Head of caudate nucleus (tissue), 42 donors: ENCODE data around the gene PPP1R2.

Source experiments
- DNase-seq, 42 donors: peaks; one replicate each; pipeline versions ENCODE4 v3.0.0 to v3.0.0-alpha.2; 2020 to 2021; ENCODE audit warnings: mixed read lengths in 7 of 42
- intact Hi-C: fragments of 100-400 bp; cut with DNase I; formaldehyde crosslinking; loops from one replicate; pipeline ENCODE4 v1.15.0; 2022

PPP1R2 gene

GRCh38 chr3:195570344-195570743 is 27.2 kb upstream of the PPP1R2 start:
- no peak for DNase-seq
- intact Hi-C loops, result no loop called here

- intact Hi-C loops, result no loop called here
- no peak for DNase-seq
Measured at GRCh38 chr3:195568630-195569029, 25.5 kb upstream of the PPP1R2 start.

- DNase-seq, result no peak
- intact Hi-C loops, result no loop called here
Measured at GRCh38 chr3:195566797-195567196, 23.7 kb upstream of the PPP1R2 start.

DNA sequence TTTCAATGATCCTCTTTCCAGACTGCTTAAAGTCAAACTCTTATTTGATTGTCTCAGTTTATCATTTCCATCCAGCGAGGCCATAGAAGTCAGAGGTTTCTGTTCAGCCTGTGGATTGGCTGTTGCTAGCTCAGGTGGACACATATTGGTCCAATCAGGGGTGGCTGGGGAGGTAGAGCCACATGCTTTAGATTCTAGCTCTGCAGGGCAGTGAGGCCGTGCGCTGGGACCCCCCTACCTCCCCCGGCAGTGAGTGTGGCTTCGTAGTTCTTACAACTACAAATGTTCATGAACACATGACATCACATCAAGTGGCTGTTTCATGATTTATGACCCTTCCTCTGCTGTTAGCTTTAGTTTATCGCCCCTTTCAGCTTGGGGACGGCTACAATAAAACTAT is 22.6 kb upstream of the PPP1R2 start:
- DNase-seq, result peak in 4 of 42 donors; percentile 27 to 60 (median 49)
- intact Hi-C loops, result no loop called here

- intact Hi-C loops, result no loop called here
- no peak for DNase-seq
Measured at GRCh38 chr3:195563317-195563716, 20.2 kb upstream of the PPP1R2 start.

DNA sequence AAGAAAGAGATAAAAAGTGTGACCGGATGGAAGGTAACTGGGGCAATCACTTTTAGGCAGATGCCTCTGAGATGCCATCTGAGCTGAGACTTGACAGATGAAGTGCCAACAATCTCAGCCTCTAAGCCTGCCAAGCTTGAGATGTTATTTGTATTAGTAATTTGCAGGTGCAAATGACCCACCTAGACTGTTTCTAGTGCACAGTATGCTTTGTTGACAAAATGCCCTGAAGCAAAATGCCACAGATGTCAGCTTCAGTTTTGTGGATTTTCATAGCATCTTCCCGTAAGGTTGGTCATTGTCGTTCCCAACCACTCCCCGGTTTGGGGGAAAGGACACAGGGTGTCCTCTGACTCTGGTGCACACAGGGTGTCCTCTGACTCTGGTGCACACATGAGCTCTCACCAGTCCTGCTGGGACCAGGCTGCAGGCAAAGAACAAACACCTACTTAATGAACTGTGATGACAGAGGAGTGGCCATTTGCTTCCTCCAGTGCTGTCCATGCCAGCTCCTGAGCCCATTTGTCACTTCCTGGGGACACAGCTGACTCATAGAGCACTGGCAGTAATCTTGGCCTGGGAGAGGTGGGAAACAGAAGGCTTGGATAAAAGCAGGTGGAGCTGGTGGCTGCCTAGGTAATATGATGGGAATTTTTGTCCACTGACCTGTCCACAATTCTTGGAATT is 16.7 kb upstream of the PPP1R2 start:
- intact Hi-C loops, result no loop called here
- DNase-seq, result peak in 1 of 42 donors; percentile 8

GRCh38 chr3:195558602-195559001 is 15.5 kb upstream of the PPP1R2 start:
- DNase-seq, result peak in 3 of 42 donors; percentile 19 to 51 (median 48)
- intact Hi-C loops, result no loop called here

GRCh38 chr3:195557322-195557721 is 14.2 kb upstream of the PPP1R2 start:
- no peak for DNase-seq
- intact Hi-C loops, result no loop called here

DNA sequence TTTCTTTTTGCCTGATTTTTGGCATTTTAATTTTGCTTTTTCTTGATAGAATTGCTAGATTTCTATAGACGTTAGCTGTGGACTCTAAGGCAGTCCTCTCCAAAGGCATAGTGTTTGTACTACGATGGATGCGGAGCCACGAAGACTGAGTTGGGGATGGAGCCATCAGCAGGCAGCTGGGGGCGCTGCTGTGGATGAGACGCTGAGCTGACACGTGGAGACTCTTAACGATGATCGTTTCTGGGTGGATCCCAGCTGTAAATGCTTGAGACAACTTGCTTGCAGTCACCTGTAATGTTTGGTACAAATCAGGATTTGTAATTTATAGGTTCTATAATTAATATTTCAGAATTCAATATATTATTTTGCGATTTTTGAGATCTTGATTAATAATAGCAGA is 13.3 kb upstream of the PPP1R2 start:
- intact Hi-C loops, result no loop called here
- DNase-seq, result peak in 41 of 42 donors; percentile 43 to 85 (median 67)

- intact Hi-C loops, result no loop called here
- peak in 1 of 42 donors; percentile 14 for DNase-seq
Measured at GRCh38 chr3:195555110-195555509, 12.0 kb upstream of the PPP1R2 start.

- intact Hi-C loops, result no loop called here
- peak in 1 of 42 donors; percentile 6 for DNase-seq
Measured at GRCh38 chr3:195554458-195554857, 11.3 kb upstream of the PPP1R2 start.

DNA sequence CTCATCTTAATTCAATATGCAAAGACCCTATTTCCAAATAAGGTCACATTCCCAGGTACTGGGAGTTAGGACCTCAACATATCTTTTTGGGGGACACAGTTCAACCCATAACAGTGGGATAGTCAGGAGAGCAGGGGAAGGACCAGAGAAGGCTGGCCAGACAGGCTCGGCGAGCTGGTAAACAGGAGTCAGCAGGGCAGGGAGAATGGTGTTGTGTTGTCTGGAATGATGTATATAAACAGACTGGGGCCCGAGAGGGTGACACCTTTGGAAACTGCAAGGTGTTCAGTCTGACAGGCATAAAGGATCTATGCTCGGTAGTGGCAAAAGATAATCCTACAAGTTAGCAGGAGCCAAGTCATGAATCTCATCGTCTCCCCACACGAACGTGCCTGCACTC is 10.1 kb upstream of the PPP1R2 start:
- DNase-seq, result peak in 1 of 42 donors; percentile 13
- intact Hi-C loops, result no loop called here

- intact Hi-C loops, result no loop called here
- DNase-seq, result peak in 18 of 42 donors; percentile 23 to 66 (median 44)
Measured at GRCh38 chr3:195551381-195551978, 8.4 kb upstream of the PPP1R2 start.

DNA sequence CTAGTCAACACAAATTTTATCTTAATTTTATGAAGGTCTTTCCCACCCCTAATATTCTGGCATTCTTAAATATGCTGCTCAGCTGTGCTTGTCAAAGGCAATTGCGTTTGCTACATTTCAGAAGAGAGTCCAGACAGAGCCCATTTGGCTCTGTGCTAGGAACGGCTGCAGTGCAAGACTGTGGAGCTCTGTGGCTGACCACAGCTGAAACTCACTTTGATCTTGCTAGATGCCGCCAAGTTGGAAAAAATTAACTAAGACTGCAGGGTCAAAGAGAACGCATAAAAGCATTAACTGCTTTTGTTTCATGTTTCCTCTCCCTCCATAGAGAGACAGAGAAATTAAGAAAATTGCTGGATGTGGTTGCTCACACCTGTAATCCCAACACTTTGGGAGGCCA is 7.6 kb upstream of the PPP1R2 start:
- intact Hi-C loops, result no loop called here
- DNase-seq, result peak in 1 of 42 donors; percentile 12

DNA sequence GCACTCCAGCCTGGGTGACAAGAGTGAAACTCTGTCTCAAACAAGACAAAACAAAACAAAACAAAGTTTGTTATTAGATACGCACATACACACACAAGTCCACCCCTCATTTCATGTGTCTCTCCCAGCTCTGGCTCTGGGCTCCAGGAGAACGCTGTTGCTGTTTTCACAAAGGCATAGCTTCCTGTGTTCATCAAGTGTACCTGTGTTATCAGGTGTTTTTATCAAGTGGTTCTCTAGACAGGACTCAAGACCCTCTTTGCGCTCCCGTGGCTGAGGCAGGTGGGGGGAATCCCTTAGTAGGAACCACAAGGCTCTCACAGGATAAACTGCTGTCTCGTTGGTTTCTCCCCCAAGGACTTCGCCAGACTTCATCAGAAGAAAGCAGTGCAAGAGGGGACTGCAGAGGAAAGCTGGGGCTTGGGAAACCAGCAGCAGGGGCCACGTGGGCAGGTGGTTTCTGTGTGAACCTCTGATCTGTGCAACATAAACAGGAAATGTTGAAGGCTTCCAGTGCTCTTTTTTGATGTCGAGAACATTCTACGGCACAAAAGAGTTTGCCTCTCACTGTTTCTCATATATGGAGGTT is 6.9 kb upstream of the PPP1R2 start:
- intact Hi-C loops, result loop anchor here (10.0 kb wide), 1 partner anchor 105 kb away; the partner anchor contains the start of gene ACAP2

GRCh38 chr3:195548987-195549386 is 5.9 kb upstream of the PPP1R2 start:
- DNase-seq, result no peak
- intact Hi-C loops, result loop anchor here (10.0 kb wide), 1 partner anchor 104 kb away; the partner anchor contains the start of gene ACAP2

More for the DNA sequence above, 6.9 kb upstream of the PPP1R2 start:
- DNase-seq, result peak in 2 of 42 donors; percentile 11 to 21

- intact Hi-C loops, result loop anchor here (10.0 kb wide), 1 partner anchor 104 kb away; the partner anchor contains the start of gene ACAP2
- no peak for DNase-seq
Measured at GRCh38 chr3:195548501-195548900, 5.4 kb upstream of the PPP1R2 start.

- DNase-seq, result no peak
- intact Hi-C loops, result loop anchor here (10.0 kb wide), 1 partner anchor 103 kb away; the partner anchor contains the start of gene ACAP2
Measured at GRCh38 chr3:195548006-195548405, 4.9 kb upstream of the PPP1R2 start.

DNA sequence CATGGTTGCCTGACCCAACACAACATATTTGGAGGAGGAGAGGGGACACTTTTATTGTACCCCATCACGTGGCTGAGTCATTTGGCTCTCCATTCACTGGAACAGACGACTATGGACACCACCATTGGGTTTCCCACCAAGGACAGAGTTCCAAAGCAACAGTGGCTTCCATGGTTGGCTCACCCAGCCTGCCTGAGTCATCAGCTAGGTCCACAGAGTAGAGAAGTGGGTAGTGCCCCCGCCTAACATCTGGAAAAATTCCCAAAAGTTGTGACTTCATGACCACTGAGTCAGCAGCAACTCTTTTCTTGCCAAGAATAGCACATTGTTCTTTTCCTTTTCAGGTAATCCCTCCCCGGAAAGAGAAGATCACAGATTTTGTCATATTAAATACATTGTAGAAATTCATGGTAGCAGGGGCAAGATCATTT is 3.0 kb upstream of the PPP1R2 start:
- peak in 16 of 42 donors; percentile 6 to 68 (median 42) for DNase-seq

DNA sequence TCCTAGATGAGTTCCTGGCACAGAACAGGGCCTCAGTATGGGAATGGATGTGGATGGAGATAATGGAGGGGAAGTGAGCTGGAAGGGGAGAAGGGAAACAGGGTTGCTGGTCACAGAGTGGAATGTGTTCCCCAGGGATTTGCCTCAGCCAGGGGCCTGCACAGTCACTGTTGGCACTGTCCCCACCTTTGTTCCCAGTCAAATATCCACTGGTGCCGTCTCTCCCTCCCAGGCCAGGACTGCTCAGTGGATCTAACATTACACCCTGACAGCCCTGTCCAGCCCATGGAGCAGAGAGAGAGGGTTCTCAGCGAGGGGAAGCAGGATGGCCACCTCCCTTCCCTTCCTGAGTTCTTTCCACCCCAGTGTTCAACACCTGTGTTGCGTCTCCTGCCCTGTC is 1.5 kb upstream of the PPP1R2 start:
- DNase-seq, result no peak
- intact Hi-C loops, result loop anchor here (10.0 kb wide), 1 partner anchor 100 kb away; the partner anchor contains the start of gene ACAP2

More for the DNA sequence above, 3.0 kb upstream of the PPP1R2 start:
- intact Hi-C loops, result loop anchor here (10.0 kb wide), 1 partner anchor 101 kb away; the partner anchor contains the start of gene ACAP2
